ENCODE results near the gene IP6K3. TPM values are rescaled to one million over a fixed set of nuclear protein-coding genes. Genes with fewer than 3 reads are reported as not detected.

IP6K3 gene
- polyA plus RNA-seq, 3 donors, result not detected

- no peak for DNase-seq
- H3K27ac Mint-ChIP-seq, result no peak overlapping the region
Observed at GRCh38 chr6:33704215-33705066, 42.3 kb downstream of the IP6K3 start.

DNA sequence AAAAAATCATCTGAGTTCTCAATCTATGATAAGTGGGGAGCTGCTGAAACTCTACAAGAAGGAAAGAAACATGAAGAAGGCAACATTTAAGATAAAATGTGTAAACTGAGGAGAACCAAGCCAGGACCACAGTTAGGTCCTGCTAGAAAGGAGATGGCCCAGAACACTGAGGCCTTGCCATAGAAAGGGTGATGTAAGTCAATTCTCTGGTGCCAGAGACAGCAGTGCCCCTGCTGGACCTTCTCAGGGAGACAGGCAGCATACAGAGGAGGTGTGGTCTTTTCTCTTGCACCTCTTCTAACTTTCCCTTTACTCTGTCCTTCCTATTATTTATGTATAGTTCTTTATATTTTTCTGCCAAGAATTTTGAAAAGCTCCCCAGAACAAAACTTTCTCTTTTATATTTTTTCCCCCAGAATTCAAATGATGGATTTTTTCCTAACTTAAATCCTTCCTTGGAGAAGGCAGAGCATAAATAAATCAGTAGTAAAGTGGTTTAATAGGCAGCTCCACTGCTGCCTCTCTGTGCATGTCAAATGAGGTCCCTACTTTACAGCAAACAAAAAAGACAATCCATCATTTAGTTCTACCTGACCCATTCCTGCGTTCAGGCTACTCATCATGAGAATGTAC is 44.2 kb downstream of the IP6K3 start:
- H3K27me3 Mint-ChIP-seq (ENCODE audit: low read depth in 3 of 3), result peaks cover 0 to 1% (median 0%) of the 10 kb centered on the region in 3 donors
- TF ChIP-seq, protein P1, sequence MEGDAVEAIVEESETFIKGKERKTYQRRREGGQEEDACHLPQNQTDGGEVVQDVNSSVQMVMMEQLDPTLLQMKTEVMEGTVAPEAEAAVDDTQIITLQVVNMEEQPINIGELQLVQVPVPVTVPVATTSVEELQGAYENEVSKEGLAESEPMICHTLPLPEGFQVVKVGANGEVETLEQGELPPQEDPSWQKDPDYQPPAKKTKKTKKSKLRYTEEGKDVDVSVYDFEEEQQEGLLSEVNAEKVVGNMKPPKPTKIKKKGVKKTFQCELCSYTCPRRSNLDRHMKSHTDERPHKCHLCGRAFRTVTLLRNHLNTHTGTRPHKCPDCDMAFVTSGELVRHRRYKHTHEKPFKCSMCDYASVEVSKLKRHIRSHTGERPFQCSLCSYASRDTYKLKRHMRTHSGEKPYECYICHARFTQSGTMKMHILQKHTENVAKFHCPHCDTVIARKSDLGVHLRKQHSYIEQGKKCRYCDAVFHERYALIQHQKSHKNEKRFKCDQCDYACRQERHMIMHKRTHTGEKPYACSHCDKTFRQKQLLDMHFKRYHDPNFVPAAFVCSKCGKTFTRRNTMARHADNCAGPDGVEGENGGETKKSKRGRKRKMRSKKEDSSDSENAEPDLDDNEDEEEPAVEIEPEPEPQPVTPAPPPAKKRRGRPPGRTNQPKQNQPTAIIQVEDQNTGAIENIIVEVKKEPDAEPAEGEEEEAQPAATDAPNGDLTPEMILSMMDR (IDR thresholded peaks at IDR 0.05), result no peak
- Histone ChIP-seq H3K9me3 (replicated peaks in 1 of 2; ENCODE audit: control insufficient read depth in 1 of 2, insufficient read depth in 1 of 2, low read length in 2 of 2) (no peaks in the 10 kb centered on the region), H2AFZ (ENCODE audit: insufficient read depth, low read depth, low read length, poor library complexity, severe bottlenecking) (no peak overlapping the region), H3K27ac (ENCODE audit: low read depth in 1 of 2, low read length in 2 of 2) (no peak overlapping the region), H3K27me3 (ENCODE audit: control insufficient read depth in 2 of 2, insufficient read depth in 2 of 2, low read length in 2 of 2) (no peaks in the 10 kb centered on the region), H3K79me2 (ENCODE audit: insufficient read depth, low read length) (no peaks in the 10 kb centered on the region), H3K9ac (ENCODE audit: insufficient read depth, low read length, poor library complexity, severe bottlenecking) (no peak overlapping the region), H3K36me3 (replicated peaks in 1 of 2; ENCODE audit: control insufficient read depth in 1 of 2, insufficient read depth in 2 of 2, low read length in 2 of 2) (peaks cover 8 to 22% of the 10 kb centered on the region in 2 donors), H3K4me3 (replicated peaks in 1 of 3; ENCODE audit: low read depth in 2 of 3, low read length in 3 of 3) (no peak overlapping the region), H3K4me1 (ENCODE audit: control insufficient read depth in 1 of 2, insufficient read depth in 2 of 2, low read length in 2 of 2) (no peaks in the 10 kb centered on the region), H3K4me2 (replicated peaks; ENCODE audit: extremely low read depth, low read length, poor library complexity, severe bottlenecking) (no peak overlapping the region), H4K20me1 (ENCODE audit: insufficient read depth, low read length) (no peaks in the 10 kb centered on the region)
- H3K9me3 Mint-ChIP-seq, result no peaks in the 10 kb centered on the region
- no peak overlapping the region for H3K4me3 Mint-ChIP-seq
- H3K4me1 Mint-ChIP-seq, result no peaks in the 10 kb centered on the region
- peak overlapping the region in 2 of 7 donors; percentile 32 to 56 for H3K27ac Mint-ChIP-seq
- peak in 1 of 3 donors; percentile 18 for DNase-seq
- intact Hi-C loops (cut with micrococcal nuclease), result loop anchor here in 1 of 2 donors (5.0 kb wide), 1 partner anchor 115 kb away; no protein-coding TSS in a partner anchor
- no CpG with 5 or more reads among the region's 1 CpG for WGBS (ENCODE audit: insufficient coverage)
- H3K36me3 Mint-ChIP-seq, result peaks cover 32 to 44% of the 10 kb centered on the region in 2 donors

More at GRCh38 chr6:33704215-33705066, 42.3 kb downstream of the IP6K3 start:
- H3K9ac ChIP-seq (ENCODE audit: insufficient read depth, low read length, poor library complexity, severe bottlenecking), result no peak overlapping the region
- Mint-ChIP-seq H3K36me3 (peaks cover 21 to 40% of the 10 kb centered on the region in 2 donors), H3K9me3 (no peaks in the 10 kb centered on the region), H3K4me1 (no peaks in the 10 kb centered on the region), H3K4me3 (no peak overlapping the region), H3K27me3 (ENCODE audit: low read depth in 3 of 3) (no peaks in the 10 kb centered on the region)
- no peak overlapping the region for H3K4me2 ChIP-seq (replicated peaks; ENCODE audit: extremely low read depth, low read length, poor library complexity, severe bottlenecking)
- H3K4me1 ChIP-seq (ENCODE audit: control insufficient read depth in 1 of 2, insufficient read depth in 2 of 2, low read length in 2 of 2), result no peaks in the 10 kb centered on the region
- no peak overlapping the region for H2AFZ ChIP-seq (ENCODE audit: insufficient read depth, low read depth, low read length, poor library complexity, severe bottlenecking)
- peaks cover 0 to 21% of the 10 kb centered on the region in 2 donors for H3K36me3 ChIP-seq (replicated peaks in 1 of 2; ENCODE audit: control insufficient read depth in 1 of 2, insufficient read depth in 2 of 2, low read length in 2 of 2)
- intact Hi-C loops (cut with micrococcal nuclease), result loop anchor here in 1 of 2 donors (5.0 kb wide), 1 partner anchor 117 kb away; no protein-coding TSS in a partner anchor
- H3K4me3 ChIP-seq (replicated peaks in 1 of 3; ENCODE audit: low read depth in 2 of 3, low read length in 3 of 3), result no peak overlapping the region
- no peaks in the 10 kb centered on the region for H3K27me3 ChIP-seq (ENCODE audit: control insufficient read depth in 2 of 2, insufficient read depth in 2 of 2, low read length in 2 of 2)
- TF ChIP-seq, protein P1 (IDR thresholded peaks at IDR 0.05), result no peak
- 94% methylated on average over 11 of the region's 11 CpGs for WGBS (ENCODE audit: insufficient coverage)
- no peaks in the 10 kb centered on the region for H4K20me1 ChIP-seq (ENCODE audit: insufficient read depth, low read length)
- H3K27ac ChIP-seq (ENCODE audit: low read depth in 1 of 2, low read length in 2 of 2), result no peak overlapping the region
- H3K79me2 ChIP-seq (ENCODE audit: insufficient read depth, low read length), result no peaks in the 10 kb centered on the region
- H3K9me3 ChIP-seq (replicated peaks in 1 of 2; ENCODE audit: control insufficient read depth in 1 of 2, insufficient read depth in 1 of 2, low read length in 2 of 2), result no peaks in the 10 kb centered on the region

Data from CD14-positive monocyte (primary cell).